HK-2 (cell line): ENCODE results near the gene CEP19.

Experiments used
- DNase-seq: peaks from one replicate; pipeline ENCODE4 v3.0.0-alpha.2; 2018; ENCODE audit not compliant: unreplicated experiment

The CEP19 gene

GRCh38 chr3:196708467-196708866 lies 3.6 kb downstream of the CEP19 start:
- no peak for DNase-seq

DNA sequence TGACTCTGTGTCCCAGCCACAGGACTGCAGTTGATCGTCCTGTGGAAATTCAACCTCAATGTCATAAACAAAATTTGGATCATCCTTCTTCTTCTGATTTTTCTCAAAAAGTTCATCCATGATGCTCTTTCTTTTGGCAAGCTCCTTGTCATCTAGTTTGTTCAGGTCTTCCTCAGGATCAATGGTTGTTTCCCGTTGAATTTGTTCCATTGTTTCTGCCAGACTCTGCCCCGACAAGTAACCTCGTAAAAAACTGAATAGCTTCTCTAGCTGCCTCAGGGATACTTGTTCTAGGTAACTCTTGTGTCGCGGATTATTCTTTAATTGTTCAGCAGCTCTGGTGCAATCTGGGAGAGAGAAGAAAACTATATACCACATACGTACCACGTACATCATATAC lies 4.5 kb downstream of the CEP19 start:
- DNase-seq = no peak

GRCh38 chr3:196706731-196707130 lies 5.3 kb downstream of the CEP19 start:
- DNase-seq = no peak

- no peak for DNase-seq
Observed at GRCh38 chr3:196706327-196706726, 5.7 kb downstream of the CEP19 start.

GRCh38 chr3:196700801-196701200 lies 11.2 kb downstream of the CEP19 start:
- DNase-seq = no peak

- no peak for DNase-seq
Observed at GRCh38 chr3:196699749-196700148, 12.3 kb downstream of the CEP19 start.

GRCh38 chr3:196697270-196697669 lies 14.8 kb downstream of the CEP19 start:
- no peak for DNase-seq

DNA sequence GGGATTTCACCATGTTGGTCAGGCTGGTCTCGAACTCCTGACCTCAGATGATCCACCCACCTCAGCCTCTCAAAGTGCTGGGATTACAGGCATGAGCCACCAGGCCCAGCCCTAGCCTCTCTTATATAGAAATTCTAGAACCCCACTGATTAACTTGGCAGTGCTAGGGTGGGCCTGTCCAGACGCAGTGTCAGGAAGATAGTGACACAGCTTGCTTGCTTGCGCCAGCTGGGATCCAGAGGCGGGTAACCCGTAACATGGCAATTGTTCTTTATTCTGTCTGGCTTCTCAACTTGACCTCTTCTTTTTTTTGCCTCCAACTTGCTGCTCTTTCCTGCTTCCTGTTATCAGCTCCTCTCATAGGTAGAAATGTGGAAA lies 16.2 kb downstream of the CEP19 start:
- no peak for DNase-seq

- no peak for DNase-seq
Observed at GRCh38 chr3:196694941-196695848, 16.9 kb downstream of the CEP19 start.

DNA sequence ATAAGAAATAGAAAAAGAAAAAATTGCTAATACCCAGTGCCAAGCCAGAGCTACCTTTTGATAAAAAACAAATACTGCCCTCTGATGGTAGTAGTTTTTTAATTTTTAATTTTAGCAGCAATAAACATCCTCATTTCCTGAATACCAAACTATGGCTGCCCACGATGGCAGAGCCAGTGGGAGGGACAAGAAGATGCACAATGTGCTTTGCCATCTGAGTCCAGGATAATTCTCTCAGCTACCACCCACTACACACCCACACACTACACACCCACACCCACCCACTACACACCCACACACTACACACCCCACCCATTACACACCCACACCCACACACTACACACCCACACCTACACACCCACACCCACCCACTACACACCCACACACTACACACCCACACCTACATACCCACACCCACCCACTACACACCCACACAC lies 17.8 kb downstream of the CEP19 start:
- DNase-seq = no peak

GRCh38 chr3:196691386-196691785 lies 20.7 kb downstream of the CEP19 start:
- DNase-seq = no peak

DNA sequence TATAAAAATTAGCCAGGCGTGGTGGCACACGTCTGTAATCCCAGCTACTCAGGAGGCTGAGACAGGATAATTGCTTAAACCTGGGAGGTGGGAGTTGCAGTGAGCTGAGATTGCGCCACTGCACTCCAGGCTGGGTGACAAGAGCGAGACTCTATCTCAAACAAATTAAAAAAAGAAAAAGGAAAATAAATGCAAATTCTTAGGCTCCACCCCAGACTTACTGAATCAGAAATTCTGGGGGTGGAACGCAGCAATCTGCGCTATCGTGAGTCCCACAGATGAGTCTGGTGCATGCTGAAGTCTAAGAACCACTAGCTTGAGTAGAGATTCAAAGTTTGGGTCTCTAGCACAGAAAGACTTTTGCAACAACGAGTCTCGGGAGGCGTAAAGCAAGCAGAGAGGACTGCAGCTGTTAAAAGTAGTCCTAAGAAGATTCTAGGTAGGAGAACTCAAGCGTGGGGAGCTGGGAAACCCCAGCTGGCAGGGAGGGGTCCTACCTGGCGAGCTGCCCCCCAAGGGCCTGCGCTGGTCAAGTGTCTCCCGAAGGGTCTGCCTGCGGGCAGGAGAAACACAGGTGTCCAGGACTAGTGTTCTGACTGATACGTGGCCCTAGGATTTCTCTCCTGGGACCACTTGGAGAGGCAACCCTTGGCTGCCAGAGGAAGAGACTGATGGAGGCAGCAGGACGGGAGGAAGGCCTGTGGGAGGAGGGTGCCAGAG lies 21.9 kb downstream of the CEP19 start:
- no peak for DNase-seq

- no peak for DNase-seq
Observed at GRCh38 chr3:196688349-196688748, 23.7 kb downstream of the CEP19 start.

DNA sequence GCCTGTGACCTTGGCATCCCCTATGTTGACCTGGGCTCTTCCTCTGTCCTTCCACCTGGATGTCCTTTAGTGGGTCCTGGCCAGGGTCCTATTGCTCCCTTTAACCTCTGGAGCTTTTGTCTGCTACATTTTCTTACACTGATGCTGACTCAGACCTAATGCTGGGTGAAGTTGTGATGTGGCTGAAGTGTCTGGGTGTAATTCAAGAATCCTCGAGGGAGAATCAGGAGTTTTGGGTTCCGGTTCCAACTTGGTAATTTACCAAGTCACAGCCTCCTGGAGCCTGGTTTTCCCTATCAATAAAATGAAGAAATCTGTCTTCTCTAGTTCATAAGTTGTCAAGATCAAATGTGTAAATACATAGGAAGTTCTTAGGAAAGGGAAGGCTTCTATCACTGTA lies 25.6 kb downstream of the CEP19 start:
- DNase-seq = no peak

- DNase-seq = peak; percentile 64
Observed at GRCh38 chr3:196684548-196685407, 27.3 kb downstream of the CEP19 start.

DNA sequence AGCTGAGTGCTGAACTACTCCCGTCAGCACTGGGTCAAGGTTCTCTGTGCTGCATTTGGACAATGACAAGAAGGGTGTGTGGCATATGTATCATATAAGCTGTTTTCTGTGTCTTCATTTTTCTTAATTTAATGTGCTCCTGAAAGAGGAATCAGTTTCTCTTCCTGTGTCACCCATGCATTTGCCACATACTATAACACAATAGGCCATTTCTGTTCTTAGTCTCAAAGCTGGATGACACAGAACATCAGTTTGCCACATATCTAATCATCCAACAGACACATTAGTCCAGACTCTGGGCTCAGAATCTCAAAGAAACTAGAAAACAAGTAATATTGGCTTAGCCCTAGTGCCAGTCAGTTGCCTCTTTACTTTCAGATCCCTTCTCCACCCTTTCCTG lies 34.1 kb downstream of the CEP19 start:
- DNase-seq = no peak

- no peak for DNase-seq
Observed at GRCh38 chr3:196677353-196677752, 34.7 kb downstream of the CEP19 start.

DNA sequence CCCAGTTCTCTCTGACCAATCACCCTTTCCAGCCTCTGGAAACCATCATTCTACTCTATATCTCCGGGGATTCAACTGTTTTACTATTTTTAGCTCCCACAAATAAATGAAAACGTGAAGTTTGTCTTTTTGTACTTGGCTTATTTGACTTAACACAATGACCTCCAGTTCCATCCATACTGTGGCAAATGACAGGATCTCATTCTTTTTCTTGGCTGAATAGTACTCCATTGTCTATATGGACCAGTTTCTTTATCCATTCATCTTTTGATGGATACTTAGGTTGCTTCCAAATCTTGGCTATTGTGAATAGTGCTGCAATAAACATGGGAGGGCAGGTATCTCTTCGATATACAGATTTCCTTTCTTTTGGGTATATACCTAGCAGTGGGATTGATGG lies 38.4 kb downstream of the CEP19 start:
- DNase-seq = no peak

DNA sequence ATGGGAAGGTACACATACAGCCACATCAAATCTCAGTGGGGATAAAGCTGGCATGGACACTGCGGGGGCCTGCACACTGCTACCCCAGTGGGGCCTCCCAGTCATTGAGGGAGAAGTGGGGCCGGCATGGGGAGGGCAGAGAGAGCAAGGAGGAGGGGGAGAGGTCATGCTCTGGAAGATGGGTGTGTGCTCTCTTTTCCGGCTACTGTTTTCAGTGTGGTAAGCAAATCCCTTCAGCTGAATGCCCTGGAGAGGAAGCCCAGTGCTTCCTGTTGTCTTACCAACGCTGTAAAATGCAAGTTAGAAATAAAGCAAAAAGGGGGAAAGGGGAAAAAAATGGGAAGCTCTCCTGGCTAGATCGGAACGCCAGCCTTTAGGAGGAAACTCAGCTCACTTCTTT lies 41.7 kb downstream of the CEP19 start:
- no peak for DNase-seq

- no peak for DNase-seq
Observed at GRCh38 chr3:196667056-196667825, 44.8 kb downstream of the CEP19 start.
